ENCODE data around the gene CCNY. TPM values are rescaled to one million over a fixed set of nuclear protein-coding genes. Genes with fewer than 3 reads are reported as not detected.

The CCNY gene
- total and polyA plus RNA-seq, 8 donors: 10.6 to 41.7 (median 26.6) TPM

GRCh38 chr10:35577926-35578617, 241.8 kb downstream of the CCNY start:
- 42 to 46% methylated on average over 7 of the region's 7 CpGs for WGBS, 2 donors
- Histone ChIP-seq H3K36me3 (no peaks in the 10 kb centered on the region), H3K4me3 (no peak overlapping the region), H3K4me1 (no peaks in the 10 kb centered on the region), H3K27me3 (no peaks in the 10 kb centered on the region), H3K27ac (no peak overlapping the region), H3K9me3 (no peaks in the 10 kb centered on the region)
- intact Hi-C loops (cut with DNase I): no loop called here
- ATAC-seq (peak in 2 of 4 donors; percentile 46 to 66), FAIRE-seq (no peak), DNase-seq (no peak)
- no peak for TF ChIP-seq CTCF (IDR thresholded peaks at IDR 0.05)

GRCh38 chr10:35578618-35578956, 242.3 kb downstream of the CCNY start:
- ATAC-seq: no peak
- TF ChIP-seq CTCF (IDR thresholded peaks at IDR 0.05): no peak
- no peak for DNase-seq
- Histone ChIP-seq H3K4me1 (no peaks in the 10 kb centered on the region), H3K27ac (no peak overlapping the region), H3K4me3 (no peak overlapping the region), H3K36me3 (no peaks in the 10 kb centered on the region), H3K27me3 (no peaks in the 10 kb centered on the region), H3K9me3 (no peaks in the 10 kb centered on the region)
- intact Hi-C loops (cut with DNase I): no loop called here
- FAIRE-seq: no peak
- WGBS, 2 donors: 31 to 32% methylated on average over 4 of the region's 4 CpGs

DNA sequence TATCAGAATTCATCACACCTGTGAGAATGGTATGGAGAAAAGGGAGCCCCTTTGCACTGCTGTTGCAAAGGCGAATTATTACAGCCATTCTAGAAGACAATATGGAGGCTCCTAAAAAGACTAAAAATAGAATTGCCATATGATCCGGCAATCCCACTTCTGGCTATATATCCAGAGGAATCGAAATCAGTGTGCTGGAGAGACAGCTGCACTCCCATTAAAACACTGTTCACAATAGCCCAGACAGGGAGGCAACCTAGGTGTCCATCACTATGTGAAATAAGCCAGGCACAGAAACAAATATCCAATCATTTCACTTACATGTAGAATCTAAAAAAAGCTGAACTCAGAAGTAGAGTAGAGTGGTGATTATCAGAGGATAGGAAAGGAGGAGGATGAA, 242.8 kb downstream of the CCNY start:
- no peak for FAIRE-seq
- ATAC-seq: no peak
- WGBS, 2 donors: 77 to 87% methylated on average over 3 of the region's 3 CpGs
- no peaks in the 10 kb centered on the region for H3K4me1 ChIP-seq
- TF ChIP-seq CTCF (IDR thresholded peaks at IDR 0.05): no peak
- intact Hi-C loops (cut with DNase I): no loop called here
- no peak for DNase-seq
- no peaks in the 10 kb centered on the region for H3K36me3 ChIP-seq
- no peaks in the 10 kb centered on the region for H3K9me3 ChIP-seq
- no peak overlapping the region for H3K4me3 ChIP-seq
- no peak overlapping the region for H3K27ac ChIP-seq
- H3K27me3 ChIP-seq: no peaks in the 10 kb centered on the region

DNA sequence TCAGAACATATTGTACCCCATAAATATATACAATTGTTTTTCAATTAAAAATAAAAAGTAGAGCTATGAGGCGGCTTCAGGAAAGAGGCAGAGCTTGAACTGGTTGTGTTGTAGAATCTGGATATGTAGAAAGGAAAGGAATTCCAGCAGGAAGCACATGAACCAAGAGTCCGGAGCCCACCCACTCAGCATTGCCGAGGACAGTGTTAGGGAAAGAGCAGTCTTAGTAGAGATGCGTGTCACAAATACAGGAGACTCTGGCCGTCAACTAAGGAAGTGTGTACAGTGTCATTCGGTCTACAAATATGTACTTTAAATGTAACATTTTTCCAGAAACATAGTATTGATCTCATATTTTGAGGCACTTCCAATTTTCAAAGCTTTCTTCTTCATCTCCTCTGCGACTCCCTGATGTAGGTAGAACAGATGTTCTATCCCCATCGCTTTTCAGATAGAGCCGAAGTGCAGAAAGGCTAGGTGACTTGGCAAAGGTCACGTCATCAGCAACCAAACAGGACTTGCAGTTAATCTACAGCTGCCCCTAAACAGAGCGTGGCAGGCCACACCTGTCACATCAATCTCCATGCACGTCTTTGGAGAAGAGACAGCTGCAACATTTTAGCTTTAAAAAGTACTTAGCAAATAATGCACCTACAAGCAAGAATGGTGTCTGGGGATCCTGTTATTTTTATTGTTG, 243.6 kb downstream of the CCNY start:
- no peak for DNase-seq
- TF ChIP-seq CTCF (IDR thresholded peaks at IDR 0.05): no peak
- no peak for ATAC-seq
- no peak for FAIRE-seq
- no peaks in the 10 kb centered on the region for H3K36me3 ChIP-seq
- H3K9me3 ChIP-seq: no peaks in the 10 kb centered on the region
- no peaks in the 10 kb centered on the region for H3K4me1 ChIP-seq
- H3K27me3 ChIP-seq: no peaks in the 10 kb centered on the region
- no peak overlapping the region for H3K4me3 ChIP-seq
- no peak overlapping the region for H3K27ac ChIP-seq
- intact Hi-C loops (cut with DNase I): no loop called here
- WGBS, 2 donors: 39 to 42% methylated on average over 12 of the region's 12 CpGs

DNA sequence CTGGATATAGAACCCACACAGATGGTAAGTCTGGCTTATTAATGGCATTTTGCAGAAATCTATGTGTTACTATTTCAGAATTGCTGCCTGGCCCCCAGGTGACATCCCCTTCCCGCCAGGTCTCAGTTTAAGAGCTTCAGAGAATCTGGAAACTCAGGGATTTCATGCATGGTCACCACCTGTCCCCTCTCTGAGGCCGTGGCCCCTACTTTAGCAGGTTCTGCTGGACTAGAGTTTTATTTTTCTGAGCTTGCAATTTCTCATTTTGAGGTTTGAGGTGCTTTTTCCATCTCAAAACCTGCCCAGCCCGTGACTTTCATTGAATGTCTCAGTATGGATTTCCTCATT, 244.1 kb downstream of the CCNY start:
- H3K4me3 ChIP-seq: no peak overlapping the region
- WGBS, 2 donors: 80 to 88% methylated on average over 3 of the region's 3 CpGs
- intact Hi-C loops (cut with DNase I): no loop called here
- no peaks in the 10 kb centered on the region for H3K4me1 ChIP-seq
- ATAC-seq: no peak
- DNase-seq: no peak
- no peaks in the 10 kb centered on the region for H3K9me3 ChIP-seq
- H3K27me3 ChIP-seq: no peaks in the 10 kb centered on the region
- H3K27ac ChIP-seq: no peak overlapping the region
- no peak for FAIRE-seq
- no peak for TF ChIP-seq CTCF (IDR thresholded peaks at IDR 0.05)
- no peaks in the 10 kb centered on the region for H3K36me3 ChIP-seq
